ENCODE results near the gene PTAFR.

DNA sequence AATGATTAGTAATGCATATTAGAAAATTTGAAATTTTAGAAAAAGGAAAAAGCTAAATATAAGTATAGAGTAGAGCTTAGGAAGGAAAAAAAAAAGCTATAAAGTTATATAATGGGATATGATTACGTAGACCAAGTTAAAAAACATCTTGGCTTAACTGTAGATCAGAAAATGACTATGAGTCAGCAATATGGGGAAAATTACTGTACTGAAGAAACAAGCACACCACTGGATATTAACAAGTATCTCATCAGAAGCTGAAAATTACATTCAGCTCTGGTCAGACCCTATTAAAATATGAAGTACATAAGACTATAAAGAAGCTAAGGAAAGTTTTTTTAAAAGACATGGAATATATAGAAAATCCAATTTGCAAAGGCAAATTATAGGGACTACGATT is 36.8 kb upstream of the PTAFR start:
- TF ChIP-seq, protein P1, sequence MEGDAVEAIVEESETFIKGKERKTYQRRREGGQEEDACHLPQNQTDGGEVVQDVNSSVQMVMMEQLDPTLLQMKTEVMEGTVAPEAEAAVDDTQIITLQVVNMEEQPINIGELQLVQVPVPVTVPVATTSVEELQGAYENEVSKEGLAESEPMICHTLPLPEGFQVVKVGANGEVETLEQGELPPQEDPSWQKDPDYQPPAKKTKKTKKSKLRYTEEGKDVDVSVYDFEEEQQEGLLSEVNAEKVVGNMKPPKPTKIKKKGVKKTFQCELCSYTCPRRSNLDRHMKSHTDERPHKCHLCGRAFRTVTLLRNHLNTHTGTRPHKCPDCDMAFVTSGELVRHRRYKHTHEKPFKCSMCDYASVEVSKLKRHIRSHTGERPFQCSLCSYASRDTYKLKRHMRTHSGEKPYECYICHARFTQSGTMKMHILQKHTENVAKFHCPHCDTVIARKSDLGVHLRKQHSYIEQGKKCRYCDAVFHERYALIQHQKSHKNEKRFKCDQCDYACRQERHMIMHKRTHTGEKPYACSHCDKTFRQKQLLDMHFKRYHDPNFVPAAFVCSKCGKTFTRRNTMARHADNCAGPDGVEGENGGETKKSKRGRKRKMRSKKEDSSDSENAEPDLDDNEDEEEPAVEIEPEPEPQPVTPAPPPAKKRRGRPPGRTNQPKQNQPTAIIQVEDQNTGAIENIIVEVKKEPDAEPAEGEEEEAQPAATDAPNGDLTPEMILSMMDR (IDR thresholded peaks at IDR 0.05), result no peak
- no peak for TF ChIP-seq POLR2A (IDR thresholded peaks at IDR 0.05)

Measured in lower leg skin (tissue), 3 donors.